ENCODE measurements around the gene RETN.

The RETN gene

GRCh38 chr19:7685546-7686445 is 16.9 kb downstream of the RETN start:
- DNase-seq = no peak

DNA sequence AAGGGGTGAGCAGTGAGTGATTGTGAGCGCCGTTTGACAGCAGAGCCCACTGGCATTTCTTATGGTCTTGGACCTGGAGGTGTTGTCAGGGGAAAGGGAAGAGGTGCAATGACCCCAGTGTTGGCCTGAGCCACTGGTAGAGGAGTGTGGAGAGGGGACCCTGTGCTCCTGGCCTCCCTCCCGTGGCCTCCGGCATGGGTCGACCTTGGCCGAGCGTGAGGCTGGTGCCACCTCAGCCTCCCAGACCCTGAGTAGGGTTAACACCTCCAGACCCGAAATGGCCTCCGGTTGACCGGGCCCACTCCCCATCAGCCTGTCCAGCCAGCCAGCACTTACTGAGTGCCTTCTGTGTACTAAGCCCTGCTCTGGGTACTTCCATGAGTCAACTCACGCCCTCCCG is 18.3 kb downstream of the RETN start:
- no peak for DNase-seq

DNA sequence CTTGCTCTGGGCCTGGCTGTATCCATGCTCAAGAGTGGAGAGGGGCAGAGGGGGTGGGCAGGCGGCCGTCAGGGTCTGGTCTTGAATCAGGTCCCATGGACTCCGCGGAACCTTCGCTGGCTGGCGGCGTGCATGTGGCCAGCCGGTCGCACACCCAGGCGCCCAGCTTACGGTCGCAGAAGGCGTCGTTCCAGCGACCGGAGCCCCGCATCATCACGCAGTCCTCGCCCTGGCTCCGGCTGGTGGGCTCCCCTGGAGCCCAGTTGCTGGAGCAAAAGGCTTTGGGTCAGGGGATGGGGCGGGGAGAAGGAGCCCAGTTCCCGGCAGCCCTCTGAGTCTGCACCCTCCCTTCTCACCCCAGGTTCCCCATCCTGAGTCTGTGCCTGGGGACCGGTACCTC is 20.3 kb downstream of the RETN start:
- no peak for DNase-seq

DNA sequence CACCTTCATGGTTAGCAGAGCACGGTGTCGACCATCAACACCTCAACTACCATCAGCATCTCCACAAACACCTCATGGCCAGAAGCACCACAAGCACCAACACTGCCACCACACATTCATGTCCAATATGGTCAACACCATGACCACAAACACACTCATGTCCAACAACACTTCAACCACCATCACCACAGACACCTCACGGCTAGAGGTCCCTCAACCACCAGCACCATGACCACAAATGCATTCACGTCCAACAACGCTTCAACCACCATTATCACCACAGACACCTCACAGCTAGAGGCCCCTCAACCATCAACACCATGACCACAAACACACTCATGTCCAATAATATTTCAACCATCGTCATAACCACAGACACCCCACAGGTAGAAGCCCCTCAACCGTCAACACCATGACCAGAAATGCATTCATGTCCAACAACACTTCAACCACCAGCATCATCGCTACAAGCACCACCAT is 22.0 kb downstream of the RETN start:
- DNase-seq = no peak

DNA sequence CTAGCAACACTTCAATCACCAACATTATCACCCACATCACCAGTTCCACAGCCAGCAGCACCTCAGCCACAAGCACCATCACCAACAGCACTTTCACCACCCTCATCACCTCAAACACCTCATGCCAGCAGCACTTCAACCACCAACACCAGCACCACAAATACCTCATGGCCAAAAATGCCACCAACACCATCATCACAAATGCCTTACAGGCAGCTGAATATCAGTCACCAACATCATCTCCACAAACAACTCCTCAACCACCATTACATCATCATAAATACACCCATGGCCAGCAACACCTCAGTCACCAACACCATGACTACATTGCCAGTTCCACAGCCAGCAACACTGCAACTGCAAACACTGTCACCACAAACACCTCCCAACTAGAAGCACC is 22.6 kb downstream of the RETN start:
- no peak for DNase-seq

GRCh38 chr19:7692417-7693088 is 23.7 kb downstream of the RETN start:
- DNase-seq = no peak

GRCh38 chr19:7694499-7694898 is 25.6 kb downstream of the RETN start:
- no peak for DNase-seq

DNA sequence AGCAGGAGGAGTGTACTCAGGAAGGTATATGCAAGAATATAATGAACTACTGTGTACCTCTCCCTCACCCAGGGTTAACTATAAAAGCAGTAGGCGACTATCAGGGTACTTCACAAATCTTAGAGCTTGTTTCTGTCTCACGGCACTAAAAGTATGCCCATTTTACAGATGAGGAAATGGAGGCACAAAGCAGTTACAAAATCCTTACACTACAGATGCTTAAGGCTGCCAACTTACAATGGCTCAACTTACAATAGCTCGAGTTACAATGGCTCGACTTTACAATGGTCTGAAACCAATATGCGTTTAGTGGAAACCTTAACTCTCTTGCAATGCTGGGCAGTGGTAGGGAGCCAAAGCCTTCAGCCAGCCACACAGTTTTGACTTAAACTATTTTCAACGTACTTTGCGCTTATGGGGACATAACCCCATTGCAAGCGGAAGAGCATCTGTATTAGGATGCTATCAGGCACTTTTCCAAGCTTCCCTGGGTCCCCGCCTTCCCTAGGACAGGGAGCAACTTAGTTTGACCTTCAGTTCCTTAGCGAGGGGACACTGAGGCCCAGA is 29.0 kb downstream of the RETN start:
- DNase-seq = no peak

- DNase-seq = no peak
These were observed 29.7 kb downstream of the RETN start for GRCh38 chr19:7698583-7698982.

DNA sequence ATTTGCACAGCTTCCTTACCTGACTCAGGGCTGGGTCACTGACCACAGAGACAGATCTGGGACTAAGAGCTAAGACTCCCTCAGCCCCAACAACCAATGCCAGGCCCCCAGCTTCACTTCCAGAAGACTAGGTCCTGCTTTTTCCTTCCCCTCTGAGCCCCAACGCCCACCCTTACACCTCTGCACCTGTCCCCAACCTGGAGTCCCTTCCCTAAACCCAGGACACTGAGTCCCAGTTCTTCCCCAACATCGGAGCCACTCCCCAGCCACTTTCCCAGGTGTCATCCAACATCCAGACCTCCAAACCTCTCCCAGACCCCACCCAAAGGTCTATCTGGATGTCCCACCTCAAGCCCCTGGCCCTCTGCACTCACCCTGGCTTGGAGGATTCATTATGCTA is 30.2 kb downstream of the RETN start:
- DNase-seq = no peak

DNA sequence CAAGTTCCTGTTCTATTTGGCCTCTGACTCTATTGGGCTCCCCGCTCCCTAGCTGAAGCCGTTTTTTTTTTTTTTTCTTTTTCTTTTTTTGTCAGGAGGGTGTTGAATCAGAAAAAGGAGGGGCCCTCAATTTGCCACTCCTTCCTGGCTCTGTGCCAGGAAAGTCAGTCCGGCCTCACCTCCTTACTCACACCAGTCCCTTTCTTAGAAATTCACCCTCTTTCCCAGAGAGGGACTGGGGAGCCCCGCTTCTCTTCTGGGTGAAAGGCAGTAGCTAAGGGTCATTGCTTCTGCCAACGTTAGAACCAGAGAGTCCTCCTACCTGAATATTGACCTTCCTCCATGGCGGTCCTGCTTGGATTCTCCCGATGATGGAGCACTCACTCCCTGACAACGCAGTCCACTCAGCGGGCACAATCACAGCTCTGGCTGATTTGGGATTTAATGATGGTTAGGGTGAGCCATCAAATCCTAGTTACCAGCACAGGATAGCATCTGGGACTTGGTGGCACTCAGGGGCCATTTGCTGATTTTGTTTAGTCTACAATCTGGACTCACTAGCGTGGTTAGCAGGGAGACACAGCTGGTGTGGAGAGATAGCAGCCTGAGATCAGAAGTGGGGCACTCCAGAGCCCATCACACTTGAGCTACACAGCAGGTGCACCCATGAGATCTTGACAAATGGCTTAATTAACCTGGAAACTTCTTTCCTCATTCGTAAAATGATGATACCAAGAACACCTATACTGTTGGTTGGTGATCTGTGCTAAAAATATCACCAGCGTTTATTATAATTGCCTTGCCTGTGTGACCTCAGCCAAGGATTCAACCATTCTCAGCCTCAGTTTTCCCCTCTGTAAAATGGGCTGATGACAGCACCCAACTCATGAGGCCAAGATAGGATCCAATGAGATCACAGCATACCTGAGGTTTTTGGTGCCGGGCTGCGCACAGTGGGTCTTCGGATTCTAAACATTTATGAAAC is 30.9 kb downstream of the RETN start:
- no peak for DNase-seq

DNA sequence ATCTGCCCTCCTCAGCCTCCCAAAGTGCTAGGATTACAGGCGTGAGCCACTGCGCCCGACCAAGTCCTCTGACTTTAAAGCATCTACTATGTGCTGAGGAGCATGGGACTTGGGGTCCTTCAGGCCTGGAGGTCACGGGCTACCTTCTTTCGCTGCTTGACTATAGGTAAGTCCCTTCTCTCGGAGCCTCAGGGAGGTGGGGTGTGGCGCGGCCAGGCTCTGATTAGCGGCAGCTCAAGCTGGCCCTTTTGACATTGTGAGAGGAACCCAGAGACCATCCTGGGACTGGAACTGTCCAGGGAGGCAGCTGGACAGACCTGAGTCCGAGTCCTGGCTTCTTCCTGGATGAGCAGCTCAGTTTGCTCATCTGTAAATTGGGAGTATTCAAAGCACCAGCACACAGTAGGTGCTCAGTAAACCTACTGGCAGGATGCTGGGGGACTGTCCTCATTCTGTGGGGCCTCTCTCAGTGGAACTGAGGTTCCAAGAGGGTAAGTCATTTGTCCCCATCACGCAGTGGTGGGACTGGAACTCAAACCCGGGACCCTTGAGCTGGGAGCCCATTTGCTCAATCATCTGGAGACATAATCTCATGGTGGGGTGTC is 32.3 kb downstream of the RETN start:
- DNase-seq = no peak

- DNase-seq = no peak
These were observed 33.0 kb downstream of the RETN start, which contains the start of gene FCER2 for GRCh38 chr19:7701654-7702457. Gene FCER2 (minus strand): TSS chr19:7702131. CDS start chr19:7699760, 2,371 bp downstream.

DNA sequence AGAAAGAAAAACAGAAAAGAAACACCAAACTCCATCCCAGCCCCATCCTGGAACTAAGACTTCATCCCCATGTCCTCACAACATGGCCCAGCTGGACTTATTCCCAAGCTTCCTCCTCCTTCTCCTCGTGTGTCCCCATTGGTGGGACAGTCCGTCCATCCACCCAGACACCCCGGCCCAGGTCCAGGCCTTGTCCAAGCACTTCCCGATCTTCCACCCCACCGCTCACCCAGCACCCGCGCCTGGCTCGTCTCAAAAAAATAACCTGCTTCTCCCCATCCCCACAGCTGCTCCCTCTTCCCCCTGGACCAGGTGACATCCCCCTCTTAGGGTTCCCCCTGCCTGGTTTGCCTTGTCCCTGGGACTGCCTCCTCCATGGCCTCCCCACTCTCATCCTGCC is 34.5 kb downstream of the RETN start:
- no peak for DNase-seq

GRCh38 chr19:7704280-7705060 is 35.6 kb downstream of the RETN start:
- no peak for DNase-seq

GRCh38 chr19:7705387-7706187 is 36.7 kb downstream of the RETN start:
- peak; percentile 66 for DNase-seq

- no peak for DNase-seq
These were observed 37.5 kb downstream of the RETN start for GRCh38 chr19:7706188-7706954.

- no peak for DNase-seq
These were observed 38.2 kb downstream of the RETN start for GRCh38 chr19:7706955-7707456.

All from activated CD8-positive, alpha-beta memory T cell treated with anti-CD3 and anti-CD28 coated beads, Interleukin-2, amount 50 U/mL, for 4 hours (primary cell).